ENCODE data around the gene INTU.
"Not testable (repeated sequence)": the region's sequence is repeated elsewhere in the genome, so short reads cannot be mapped to it uniquely, and the experiment has no call there.

The INTU gene

GRCh38 chr4:127643791-127644190 lies 11.0 kb downstream of the INTU start:
- no peak for DNase-seq (ENCODE audit: low read depth)

DNA sequence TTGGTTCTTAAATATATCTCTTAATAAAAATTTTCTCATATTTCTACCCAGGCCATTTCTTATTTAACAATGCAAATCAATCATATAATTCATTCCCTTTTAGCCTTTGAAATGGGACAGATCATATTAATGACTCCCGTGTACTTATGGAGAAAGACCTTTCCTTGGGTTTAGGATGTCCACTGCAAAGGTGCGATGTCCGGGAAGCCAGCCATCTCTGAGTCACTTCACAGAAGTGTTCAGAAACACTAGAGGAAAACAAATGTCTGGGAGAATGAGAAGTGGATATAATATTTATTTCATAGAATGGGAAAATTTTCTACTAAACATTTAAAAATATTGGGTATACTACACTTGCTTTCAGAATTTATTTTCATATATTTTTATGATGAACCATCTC lies 15.3 kb downstream of the INTU start:
- no peak for DNase-seq (ENCODE audit: low read depth)

DNA sequence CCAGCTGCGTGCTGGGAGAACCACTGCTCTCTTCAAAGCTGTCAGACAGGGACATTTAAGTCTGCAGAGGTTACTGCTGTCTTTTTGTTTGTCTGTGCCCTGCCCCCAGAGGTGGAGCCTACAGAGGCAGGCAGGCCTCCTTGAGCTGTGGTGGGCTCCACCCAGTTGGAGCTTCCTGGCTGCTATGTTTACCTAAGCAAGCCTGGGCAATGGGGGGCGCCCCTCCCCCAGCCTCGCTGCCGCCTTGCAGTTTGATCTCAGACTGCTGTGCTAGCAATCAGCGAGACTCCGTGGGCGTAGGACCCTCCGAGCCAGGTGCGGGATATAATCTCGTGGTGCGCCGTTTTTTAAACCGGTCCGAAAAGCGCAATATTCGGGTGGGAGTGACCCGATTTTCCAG lies 22.8 kb downstream of the INTU start:
- DNase-seq (ENCODE audit: low read depth): not testable (repeated sequence)

DNA sequence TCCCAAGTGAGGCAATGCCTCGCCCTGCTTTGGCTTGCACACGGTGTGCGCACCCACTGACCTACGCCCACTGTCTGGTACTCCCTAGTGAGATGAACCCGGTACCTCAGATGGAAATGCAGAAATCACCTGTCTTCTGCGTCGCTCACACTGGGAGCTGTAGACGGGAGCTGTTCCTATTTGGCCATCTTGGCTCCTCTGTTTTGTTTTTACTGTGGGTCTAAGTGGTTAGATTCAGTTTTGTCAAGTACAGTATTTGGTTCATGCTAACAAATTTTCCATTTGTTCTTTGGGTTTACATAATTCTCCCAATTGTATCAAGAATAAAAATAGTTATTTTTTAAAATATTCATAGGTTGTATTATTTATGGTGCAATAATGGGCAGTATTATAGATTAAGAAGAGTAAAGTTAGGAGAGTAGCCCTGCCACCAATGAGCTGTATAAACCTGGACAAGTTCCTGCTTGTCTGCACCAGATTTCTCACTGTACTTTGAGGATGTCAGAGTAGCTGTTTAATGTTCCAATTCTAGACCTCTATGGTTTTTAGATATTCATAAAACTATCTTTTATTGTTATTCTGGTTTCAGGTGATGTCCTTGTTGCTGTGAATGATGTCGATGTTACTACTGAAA lies 23.4 kb downstream of the INTU start:
- DNase-seq (ENCODE audit: low read depth): no peak

- DNase-seq (ENCODE audit: low read depth): no peak
Observed at GRCh38 chr4:127660284-127660885, 27.6 kb downstream of the INTU start.

DNA sequence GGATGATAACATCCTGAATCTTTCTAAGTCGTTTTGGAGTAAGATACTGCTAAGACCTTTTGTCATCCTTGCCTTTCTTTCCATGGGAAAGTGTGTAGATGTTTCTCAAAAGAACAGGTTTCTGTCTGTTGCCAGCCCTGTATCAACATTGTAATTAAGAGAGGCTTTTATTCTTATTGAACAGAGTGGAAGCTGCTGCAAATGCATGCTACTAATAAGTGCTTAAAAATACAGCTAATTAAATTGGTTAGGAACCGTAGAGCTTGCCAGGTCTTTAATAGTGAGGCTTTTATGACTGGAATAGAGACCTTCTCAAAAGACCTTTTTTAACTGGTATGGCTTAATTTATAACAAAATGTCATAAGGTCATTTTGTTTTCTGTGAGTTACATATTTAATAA lies 34.4 kb downstream of the INTU start:
- DNase-seq (ENCODE audit: low read depth): no peak

GRCh38 chr4:127667772-127668171 lies 35.0 kb downstream of the INTU start:
- DNase-seq (ENCODE audit: low read depth): no peak

DNA sequence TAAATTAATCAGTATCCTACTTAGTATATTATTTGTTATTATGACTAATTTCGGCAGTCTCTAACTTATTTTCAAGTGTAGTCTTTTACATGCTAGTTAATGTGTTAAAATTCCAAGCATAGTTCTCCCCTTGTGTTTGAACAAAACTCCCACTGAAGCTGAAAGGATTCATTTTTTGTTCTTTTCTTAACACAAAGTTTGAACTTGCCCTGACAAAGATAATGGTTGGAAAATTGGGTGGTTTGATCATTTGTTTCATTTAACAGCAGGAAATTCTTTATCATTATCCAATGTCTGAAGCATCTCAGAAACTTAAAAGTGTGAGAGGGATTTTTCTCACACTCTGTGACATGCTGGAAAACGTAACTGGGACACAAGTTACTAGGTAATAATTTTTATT lies 36.0 kb downstream of the INTU start:
- DNase-seq (ENCODE audit: low read depth): no peak

GRCh38 chr4:127669691-127670090 lies 36.9 kb downstream of the INTU start:
- no peak for DNase-seq (ENCODE audit: low read depth)

GRCh38 chr4:127672111-127672510 lies 39.4 kb downstream of the INTU start:
- no peak for DNase-seq (ENCODE audit: low read depth)

DNA sequence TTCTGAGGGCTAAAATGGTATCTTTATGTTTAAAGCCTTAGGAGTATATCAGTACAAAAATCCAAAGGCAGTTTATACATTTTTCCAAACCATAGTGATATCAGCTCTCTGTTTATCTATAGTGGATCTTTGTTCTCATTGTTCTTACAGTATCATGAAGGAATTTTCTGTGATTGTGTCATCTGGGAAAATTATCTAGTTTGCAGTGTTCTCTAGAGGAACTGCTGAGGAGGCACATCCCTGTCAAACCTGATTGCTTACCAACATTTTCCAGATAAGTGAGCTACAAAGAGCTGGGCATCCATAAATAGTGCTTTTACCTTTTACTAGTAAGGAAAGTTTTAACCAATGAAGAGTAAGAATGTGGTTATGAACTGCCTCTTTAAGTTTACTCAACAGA lies 52.5 kb downstream of the INTU start:
- no peak for DNase-seq (ENCODE audit: low read depth)

DNA sequence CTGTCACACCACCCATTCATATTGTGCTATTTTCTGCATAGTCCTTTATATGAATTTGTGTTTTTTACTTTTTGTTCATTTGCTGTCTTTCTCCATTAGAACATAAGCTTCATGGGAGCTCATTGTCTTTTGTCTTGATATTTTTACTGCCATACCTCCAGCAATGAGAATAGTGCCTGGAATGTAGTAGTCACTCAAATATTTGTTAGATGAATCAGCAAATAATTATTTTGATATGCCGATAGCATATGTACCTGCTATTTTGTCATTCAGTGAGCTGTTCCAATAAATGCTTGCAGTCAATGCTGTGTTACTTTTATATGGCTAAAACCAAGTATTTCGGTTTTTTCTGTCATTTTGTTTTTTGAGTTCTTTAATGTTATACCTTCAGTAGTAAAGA lies 53.9 kb downstream of the INTU start:
- no peak for DNase-seq (ENCODE audit: low read depth)

DNA sequence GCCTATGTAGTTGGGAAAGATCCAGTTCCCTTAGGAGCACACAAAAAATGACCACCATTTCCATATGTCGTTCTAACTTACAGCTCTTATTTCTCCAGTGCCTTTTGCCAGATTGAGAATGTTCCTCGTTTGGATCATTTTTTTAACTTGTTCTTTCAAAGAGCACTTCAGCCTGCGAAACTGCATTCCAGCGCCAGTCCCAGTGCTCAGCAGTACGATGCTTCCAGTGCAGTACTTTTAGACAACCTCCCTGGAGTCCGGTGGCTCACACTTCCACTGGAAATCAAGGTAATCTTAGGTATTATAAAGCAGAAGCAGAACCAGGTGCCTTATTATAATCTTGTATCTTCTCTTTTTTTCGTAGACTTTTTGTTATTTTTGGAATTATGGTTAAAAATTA lies 54.8 kb downstream of the INTU start:
- no peak for DNase-seq (ENCODE audit: low read depth)

- no peak for DNase-seq (ENCODE audit: low read depth)
Observed at GRCh38 chr4:127698789-127699200, 66.0 kb downstream of the INTU start.

DNA sequence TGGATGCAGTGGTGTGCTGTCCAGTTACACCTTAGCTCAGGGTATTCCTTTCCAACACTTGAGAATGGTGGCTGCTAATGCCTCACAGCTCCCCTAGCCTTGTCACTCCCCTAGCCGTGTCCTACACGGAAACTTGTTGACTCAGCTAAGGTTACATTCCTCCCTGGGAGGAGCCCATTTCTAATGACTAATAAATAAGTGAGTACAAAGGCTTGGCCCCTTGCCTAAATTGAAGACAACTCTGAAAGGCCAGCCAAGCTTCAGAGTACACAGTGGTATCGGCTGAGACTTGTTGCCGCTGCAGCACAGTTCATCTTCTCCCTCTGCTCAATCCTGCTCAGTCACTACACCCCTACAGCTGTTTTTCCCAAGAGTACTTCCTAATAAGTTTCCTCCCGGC lies 76.2 kb downstream of the INTU start:
- no peak for DNase-seq (ENCODE audit: low read depth)

DNA sequence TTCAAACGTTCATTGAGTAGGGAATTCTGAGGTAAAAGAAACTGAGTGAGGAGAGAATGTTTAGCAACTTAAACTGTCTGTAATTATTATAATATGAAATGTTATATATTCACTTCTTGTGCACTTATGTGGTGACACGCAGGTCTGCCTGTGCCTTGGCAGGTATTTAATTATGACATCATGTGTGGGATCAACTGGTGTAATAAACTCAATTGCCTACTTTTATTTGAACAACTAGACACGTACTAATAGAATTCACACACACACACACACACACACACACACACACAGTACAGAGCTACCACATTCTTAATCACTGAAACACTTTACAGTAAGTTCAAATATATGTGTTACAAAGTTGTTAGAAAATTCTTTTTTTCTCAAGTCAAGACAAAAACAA lies 76.7 kb downstream of the INTU start:
- no peak for DNase-seq (ENCODE audit: low read depth)

DNA sequence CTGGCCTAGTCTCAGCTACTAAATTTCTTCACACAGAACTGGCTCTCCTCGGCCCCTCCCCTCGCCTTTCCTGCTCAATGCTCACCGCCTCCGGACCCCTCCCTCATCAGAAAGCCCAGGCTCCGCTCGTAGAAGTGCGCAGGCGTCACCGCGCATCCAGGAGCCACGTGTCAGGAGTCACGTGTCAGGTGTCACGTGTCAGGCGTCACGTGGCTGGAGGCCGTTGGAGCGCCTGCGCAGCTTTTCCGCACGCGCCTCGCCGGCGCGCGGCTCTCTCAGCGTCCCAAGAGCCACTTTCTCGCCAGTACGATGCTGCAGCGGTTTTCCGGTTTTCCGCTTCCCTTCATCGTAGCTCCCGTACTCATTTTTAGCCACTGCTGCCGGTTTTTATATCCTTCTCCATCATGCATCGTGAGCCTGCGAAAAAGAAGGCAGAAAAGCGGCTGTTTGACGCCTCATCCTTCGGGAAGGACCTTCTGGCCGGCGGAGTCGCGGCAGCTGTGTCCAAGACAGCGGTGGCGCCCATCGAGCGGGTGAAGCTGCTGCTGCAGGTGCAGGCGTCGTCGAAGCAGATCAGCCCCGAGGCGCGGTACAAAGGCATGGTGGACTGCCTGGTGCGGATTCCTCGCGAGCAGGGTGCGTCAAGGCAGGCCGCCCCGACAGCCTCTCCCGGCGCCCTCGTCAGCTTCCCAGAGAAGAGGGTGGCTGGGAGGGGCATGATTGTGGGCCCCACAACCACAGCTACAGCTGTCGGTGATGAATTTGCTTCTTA lies 97.6 kb downstream of the INTU start, which contains the start of gene SLC25A31:
Gene SLC25A31, plus strand, starts transcription at position 259 of the 772 bp plus-strand sequence. Its CDS starts 146 bp downstream, at position 405.
- no peak for DNase-seq (ENCODE audit: low read depth)

DNA sequence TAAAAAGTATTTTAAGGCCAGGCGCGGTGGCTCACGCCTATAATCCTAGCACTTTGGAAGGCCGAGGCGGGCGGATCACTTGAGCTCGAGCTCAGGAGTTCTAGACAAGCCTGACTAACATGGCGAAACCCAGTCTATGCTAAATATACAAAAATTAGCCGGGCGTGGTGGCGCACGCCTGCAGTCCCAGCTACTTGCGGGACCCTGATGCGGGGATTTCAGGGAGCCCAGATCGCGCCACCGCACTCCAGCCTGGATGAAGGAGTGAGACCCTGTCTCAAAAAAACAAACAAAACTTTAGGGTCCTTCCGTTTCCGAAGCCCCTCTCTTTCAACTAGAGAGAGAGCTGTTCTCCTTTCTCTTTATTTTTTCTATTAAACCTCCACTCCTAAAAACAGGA lies 98.6 kb downstream of the INTU start:
- no peak for DNase-seq (ENCODE audit: low read depth)

GRCh38 chr4:127732623-127733328 lies 100.0 kb downstream of the INTU start:
- no peak for DNase-seq (ENCODE audit: low read depth)

- no peak for DNase-seq (ENCODE audit: low read depth)
Observed at GRCh38 chr4:127734976-127735375, 102.2 kb downstream of the INTU start.

GRCh38 chr4:127737295-127737694 lies 104.5 kb downstream of the INTU start:
- DNase-seq (ENCODE audit: low read depth): no peak

- DNase-seq (ENCODE audit: low read depth): no peak
Observed at GRCh38 chr4:127741247-127741646, 108.5 kb downstream of the INTU start.

DNA sequence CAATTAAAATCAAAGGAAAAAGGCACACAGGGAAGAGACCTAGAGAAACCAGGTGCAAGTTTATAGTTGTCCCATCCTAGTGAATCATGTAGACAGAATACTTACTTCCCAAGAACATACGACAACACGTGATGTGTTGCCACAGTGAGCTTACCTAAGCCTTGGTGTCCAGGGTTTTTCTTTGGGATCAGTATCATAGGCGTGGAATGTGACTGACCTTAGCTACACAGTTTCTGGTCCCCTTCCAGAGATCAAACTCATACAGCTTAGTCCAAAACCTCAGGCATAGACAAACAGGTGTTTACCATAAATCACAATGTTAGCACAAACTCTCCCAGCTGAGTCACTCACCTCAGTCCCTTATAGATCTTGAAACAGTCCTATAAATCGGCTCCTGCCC lies 115.1 kb downstream of the INTU start:
- DNase-seq (ENCODE audit: low read depth): no peak
